Keratinocyte (primary cell): ENCODE data around the gene BLOC1S6.

Source experiments
- EZH2 ChIP-seq: IDR thresholded peaks from one replicate; pipeline ENCODE4 v1.6.1; 2012; ENCODE audit warnings: inconsistent platforms, mild to moderate bottlenecking, low read length, moderate library complexity
- TF ChIP-seq, protein P1 (sequence below), 3 experiments: IDR thresholded peaks in 1 of 3; conservative IDR thresholded peaks in 1 of 3; optimal IDR thresholded peaks in 1 of 3; 2 replicates in 2 of 3; 3 replicates in 1 of 3; pipeline versions ENCODE3 to v1.5.1; 2011; ENCODE audit warnings: low read length in 3 of 3, mild to moderate bottlenecking in 3 of 3, moderate library complexity in 2 of 3, control low read depth in 1 of 3, inconsistent platforms in 1 of 3; ENCODE audit not compliant: insufficient read depth in 2 of 3; ENCODE audit errors: extremely low read depth in 1 of 3

DNA sequence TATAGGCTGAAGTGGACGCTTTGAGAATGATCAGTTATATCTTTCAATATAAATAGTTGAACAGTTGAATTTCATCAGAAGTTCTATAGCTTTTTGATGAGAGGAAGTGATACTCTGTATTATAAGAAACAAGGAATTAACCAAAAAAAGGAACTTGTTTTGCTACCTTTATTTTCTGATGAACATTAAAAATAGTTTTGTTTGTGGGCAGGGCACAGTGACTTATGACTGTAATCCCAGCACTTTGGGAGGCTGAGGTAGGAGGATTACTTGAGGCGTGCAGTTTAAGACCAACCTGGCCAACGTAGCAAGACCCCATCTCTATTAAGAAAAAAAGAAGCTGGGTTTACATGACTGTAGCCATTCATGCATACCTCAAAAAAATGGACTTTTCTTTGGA, 16.7 kb downstream of the BLOC1S6 start:
- TF ChIP-seq, protein P1, sequence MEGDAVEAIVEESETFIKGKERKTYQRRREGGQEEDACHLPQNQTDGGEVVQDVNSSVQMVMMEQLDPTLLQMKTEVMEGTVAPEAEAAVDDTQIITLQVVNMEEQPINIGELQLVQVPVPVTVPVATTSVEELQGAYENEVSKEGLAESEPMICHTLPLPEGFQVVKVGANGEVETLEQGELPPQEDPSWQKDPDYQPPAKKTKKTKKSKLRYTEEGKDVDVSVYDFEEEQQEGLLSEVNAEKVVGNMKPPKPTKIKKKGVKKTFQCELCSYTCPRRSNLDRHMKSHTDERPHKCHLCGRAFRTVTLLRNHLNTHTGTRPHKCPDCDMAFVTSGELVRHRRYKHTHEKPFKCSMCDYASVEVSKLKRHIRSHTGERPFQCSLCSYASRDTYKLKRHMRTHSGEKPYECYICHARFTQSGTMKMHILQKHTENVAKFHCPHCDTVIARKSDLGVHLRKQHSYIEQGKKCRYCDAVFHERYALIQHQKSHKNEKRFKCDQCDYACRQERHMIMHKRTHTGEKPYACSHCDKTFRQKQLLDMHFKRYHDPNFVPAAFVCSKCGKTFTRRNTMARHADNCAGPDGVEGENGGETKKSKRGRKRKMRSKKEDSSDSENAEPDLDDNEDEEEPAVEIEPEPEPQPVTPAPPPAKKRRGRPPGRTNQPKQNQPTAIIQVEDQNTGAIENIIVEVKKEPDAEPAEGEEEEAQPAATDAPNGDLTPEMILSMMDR (optimal IDR thresholded peaks at IDR 0.05 in 1 of 3, IDR thresholded peaks at IDR 0.05 in 1 of 3, conservative IDR thresholded peaks at IDR 0.05 in 1 of 3; ENCODE audit: extremely low read depth in 1 of 3, insufficient read depth in 2 of 3, low read length in 3 of 3), result no peak
- TF ChIP-seq EZH2, result no peak
